GM23338 (cell line): ENCODE results near the gene MOGAT1. TPM values are rescaled to one million over a fixed set of nuclear protein-coding genes. Genes with fewer than 3 reads are reported as not detected.

ENCODE experiments used
- EZH2 ChIP-seq: fragments of 200-600 bp; sonication (generic); IDR thresholded peaks from one replicate; pipeline ENCODE4 v1.8.0; 2017; ENCODE audit warnings: antibody characterized with exemption, mild to moderate bottlenecking, low read depth; ENCODE audit not compliant: unreplicated experiment
- EZH2phosphoT487 ChIP-seq: fragments of 200-600 bp; sonication (generic); IDR thresholded peaks from one replicate; pipeline ENCODE4 v1.8.1; 2018; ENCODE audit warnings: antibody characterized with exemption; ENCODE audit not compliant: unreplicated experiment
- JUNB ChIP-seq: IDR thresholded peaks from one replicate; pipeline ENCODE4 v1.6.1; 2016; ENCODE audit warnings: antibody characterized with exemption; ENCODE audit not compliant: unreplicated experiment
- NANOG ChIP-seq: IDR thresholded peaks from 2 replicates; pipeline ENCODE4 v1.6.1; 2016; ENCODE audit warnings: antibody characterized with exemption, borderline replicate concordance
- POLR2AphosphoS5 ChIP-seq: IDR thresholded peaks from 2 replicates; pipeline ENCODE4 v1.6.1; 2016; ENCODE audit warnings: antibody characterized with exemption, low read depth
- STAT1 ChIP-seq: IDR thresholded peaks from one replicate; pipeline ENCODE4 v1.6.1; 2016; ENCODE audit warnings: antibody characterized with exemption; ENCODE audit not compliant: unreplicated experiment
- ZNF114 ChIP-seq: fragments of 250-450 bp; sonication (Bioruptor Pico); IDR thresholded peaks from 2 replicates; pipeline ENCODE4 v1.5.0; 2020; ENCODE audit warnings: mild to moderate bottlenecking, moderate library complexity
- ZNF331 ChIP-seq: fragments of 250-450 bp; sonication (Bioruptor Pico); IDR thresholded peaks from 2 replicates; pipeline ENCODE4 v1.5.0; 2020; ENCODE audit warnings: low read depth, mild to moderate bottlenecking, moderate library complexity
- polyA plus RNA-seq: library from polyadenylated mRNA; unstranded; fragments of >200 nt; fragmentation: Nextera tagmentation; extraction: Ambion mirVana; gene quantifications from 2 replicates; pipeline ENCODE4 v1.2.1, GENCODE V29; 2016
- total RNA-seq: library from RNA; depleted of rRNA; stranded (reverse); fragments of >200 nt; shearing (Covaris generic); gene quantifications from 2 replicates; pipeline ENCODE4 v1.2.3, GENCODE V29; 2014
- TF ChIP-seq, protein P1 (sequence below): fragments of 250-450 bp; sonication (Bioruptor Pico); IDR thresholded peaks from 2 replicates; pipeline ENCODE4 v1.5.0; 2020; ENCODE audit warnings: mild to moderate bottlenecking, moderate library complexity
- TF ChIP-seq, protein P2 (sequence below): IDR thresholded peaks from 2 replicates; pipeline ENCODE4 v1.6.1; 2016; ENCODE audit warnings: antibody characterized with exemption
- TF ChIP-seq, protein P3 (sequence below), 2 experiments: fragments of 200-600 bp in 1 of 2; sonication (generic) in 1 of 2; conservative IDR thresholded peaks; 2 replicates each; pipeline versions ENCODE4 v1.5.1 to v1.6.1; 2016 to 2017; ENCODE audit warnings: antibody characterized with exemption in 2 of 2, low read depth in 2 of 2, mild to moderate bottlenecking in 2 of 2, moderate library complexity in 1 of 2

Gene MOGAT1
- total and polyA plus RNA-seq, 2 experiments from 2014 or later, result 0.86 to 0.94 TPM

DNA sequence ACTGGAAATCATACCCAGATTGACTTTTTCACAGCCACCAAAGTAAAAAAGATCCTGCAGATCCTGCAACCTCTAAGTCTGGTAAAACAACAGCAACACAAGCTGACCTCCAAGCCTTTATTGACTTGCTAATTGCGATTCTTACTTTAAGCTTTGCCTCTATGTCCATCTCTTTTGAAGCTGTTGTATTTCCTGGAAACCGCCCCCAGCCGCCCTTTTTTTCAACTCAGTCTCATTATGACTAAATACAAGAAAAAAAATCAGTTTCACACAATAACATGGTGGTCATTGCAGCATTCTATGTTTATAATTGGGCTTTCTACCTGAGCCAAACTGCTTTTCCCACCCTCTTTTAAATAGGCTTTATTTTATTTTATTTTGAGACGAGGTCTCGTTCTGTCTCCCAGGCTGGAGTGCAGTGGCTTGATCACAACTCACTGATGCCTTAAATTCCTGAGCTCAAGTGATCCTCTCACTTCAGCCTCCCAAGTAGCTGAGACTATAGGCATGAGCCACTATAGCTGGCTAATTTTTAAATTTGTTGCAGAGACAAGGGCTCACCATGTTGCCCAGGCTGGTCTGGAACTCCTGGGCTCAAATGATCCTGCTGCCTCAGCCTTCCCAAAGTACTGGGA, 76.2 kb downstream of the MOGAT1 start (continued):
- TF ChIP-seq, protein P1, sequence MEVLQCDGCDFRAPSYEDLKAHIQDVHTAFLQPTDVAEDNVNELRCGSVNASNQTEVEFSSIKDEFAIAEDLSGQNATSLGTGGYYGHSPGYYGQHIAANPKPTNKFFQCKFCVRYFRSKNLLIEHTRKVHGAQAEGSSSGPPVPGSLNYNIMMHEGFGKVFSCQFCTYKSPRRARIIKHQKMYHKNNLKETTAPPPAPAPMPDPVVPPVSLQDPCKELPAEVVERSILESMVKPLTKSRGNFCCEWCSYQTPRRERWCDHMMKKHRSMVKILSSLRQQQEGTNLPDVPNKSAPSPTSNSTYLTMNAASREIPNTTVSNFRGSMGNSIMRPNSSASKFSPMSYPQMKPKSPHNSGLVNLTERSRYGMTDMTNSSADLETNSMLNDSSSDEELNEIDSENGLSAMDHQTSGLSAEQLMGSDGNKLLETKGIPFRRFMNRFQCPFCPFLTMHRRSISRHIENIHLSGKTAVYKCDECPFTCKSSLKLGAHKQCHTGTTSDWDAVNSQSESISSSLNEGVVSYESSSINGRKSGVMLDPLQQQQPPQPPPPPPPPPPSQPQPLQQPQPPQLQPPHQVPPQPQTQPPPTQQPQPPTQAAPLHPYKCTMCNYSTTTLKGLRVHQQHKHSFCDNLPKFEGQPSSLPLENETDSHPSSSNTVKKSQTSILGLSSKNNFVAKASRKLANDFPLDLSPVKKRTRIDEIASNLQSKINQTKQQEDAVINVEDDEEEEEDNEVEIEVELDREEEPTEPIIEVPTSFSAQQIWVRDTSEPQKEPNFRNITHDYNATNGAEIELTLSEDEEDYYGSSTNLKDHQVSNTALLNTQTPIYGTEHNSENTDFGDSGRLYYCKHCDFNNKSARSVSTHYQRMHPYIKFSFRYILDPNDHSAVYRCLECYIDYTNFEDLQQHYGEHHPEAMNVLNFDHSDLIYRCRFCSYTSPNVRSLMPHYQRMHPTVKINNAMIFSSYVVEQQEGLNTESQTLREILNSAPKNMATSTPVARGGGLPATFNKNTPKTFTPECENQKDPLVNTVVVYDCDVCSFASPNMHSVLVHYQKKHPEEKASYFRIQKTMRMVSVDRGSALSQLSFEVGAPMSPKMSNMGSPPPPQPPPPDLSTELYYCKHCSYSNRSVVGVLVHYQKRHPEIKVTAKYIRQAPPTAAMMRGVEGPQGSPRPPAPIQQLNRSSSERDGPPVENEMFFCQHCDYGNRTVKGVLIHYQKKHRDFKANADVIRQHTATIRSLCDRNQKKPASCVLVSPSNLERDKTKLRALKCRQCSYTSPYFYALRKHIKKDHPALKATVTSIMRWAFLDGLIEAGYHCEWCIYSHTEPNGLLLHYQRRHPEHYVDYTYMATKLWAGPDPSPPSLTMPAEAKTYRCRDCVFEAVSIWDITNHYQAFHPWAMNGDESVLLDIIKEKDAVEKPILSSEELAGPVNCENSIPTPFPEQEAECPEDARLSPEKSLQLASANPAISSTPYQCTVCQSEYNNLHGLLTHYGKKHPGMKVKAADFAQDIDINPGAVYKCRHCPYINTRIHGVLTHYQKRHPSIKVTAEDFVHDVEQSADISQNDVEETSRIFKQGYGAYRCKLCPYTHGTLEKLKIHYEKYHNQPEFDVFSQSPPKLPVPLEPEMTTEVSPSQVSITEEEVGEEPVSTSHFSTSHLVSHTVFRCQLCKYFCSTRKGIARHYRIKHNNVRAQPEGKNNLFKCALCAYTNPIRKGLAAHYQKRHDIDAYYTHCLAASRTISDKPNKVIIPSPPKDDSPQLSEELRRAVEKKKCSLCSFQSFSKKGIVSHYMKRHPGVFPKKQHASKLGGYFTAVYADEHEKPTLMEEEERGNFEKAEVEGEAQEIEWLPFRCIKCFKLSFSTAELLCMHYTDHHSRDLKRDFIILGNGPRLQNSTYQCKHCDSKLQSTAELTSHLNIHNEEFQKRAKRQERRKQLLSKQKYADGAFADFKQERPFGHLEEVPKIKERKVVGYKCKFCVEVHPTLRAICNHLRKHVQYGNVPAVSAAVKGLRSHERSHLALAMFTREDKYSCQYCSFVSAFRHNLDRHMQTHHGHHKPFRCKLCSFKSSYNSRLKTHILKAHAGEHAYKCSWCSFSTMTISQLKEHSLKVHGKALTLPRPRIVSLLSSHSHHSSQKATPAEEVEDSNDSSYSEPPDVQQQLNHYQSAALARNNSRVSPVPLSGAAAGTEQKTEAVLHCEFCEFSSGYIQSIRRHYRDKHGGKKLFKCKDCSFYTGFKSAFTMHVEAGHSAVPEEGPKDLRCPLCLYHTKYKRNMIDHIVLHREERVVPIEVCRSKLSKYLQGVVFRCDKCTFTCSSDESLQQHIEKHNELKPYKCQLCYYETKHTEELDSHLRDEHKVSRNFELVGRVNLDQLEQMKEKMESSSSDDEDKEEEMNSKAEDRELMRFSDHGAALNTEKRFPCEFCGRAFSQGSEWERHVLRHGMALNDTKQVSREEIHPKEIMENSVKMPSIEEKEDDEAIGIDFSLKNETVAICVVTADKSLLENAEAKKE (CRISPR knock-in tag), result no peak
- TF ChIP-seq POLR2AphosphoS5 (no peak), EZH2phosphoT487 (no peak), NANOG (no peak), ZNF114 (no peak), EZH2 (no peak), JUNB (no peak), STAT1 (no peak), ZNF331 (CRISPR knock-in tag) (no peak)
- TF ChIP-seq, protein P2, sequence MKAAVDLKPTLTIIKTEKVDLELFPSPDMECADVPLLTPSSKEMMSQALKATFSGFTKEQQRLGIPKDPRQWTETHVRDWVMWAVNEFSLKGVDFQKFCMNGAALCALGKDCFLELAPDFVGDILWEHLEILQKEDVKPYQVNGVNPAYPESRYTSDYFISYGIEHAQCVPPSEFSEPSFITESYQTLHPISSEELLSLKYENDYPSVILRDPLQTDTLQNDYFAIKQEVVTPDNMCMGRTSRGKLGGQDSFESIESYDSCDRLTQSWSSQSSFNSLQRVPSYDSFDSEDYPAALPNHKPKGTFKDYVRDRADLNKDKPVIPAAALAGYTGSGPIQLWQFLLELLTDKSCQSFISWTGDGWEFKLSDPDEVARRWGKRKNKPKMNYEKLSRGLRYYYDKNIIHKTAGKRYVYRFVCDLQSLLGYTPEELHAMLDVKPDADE, result no peak
- TF ChIP-seq, protein P3, sequence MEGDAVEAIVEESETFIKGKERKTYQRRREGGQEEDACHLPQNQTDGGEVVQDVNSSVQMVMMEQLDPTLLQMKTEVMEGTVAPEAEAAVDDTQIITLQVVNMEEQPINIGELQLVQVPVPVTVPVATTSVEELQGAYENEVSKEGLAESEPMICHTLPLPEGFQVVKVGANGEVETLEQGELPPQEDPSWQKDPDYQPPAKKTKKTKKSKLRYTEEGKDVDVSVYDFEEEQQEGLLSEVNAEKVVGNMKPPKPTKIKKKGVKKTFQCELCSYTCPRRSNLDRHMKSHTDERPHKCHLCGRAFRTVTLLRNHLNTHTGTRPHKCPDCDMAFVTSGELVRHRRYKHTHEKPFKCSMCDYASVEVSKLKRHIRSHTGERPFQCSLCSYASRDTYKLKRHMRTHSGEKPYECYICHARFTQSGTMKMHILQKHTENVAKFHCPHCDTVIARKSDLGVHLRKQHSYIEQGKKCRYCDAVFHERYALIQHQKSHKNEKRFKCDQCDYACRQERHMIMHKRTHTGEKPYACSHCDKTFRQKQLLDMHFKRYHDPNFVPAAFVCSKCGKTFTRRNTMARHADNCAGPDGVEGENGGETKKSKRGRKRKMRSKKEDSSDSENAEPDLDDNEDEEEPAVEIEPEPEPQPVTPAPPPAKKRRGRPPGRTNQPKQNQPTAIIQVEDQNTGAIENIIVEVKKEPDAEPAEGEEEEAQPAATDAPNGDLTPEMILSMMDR (conservative IDR thresholded peaks at IDR 0.05; ENCODE audit: low read depth in 2 of 2), result no peak
